Mesenchymal stem cell (in vitro differentiated cells and primary cell): ENCODE results near the gene TBCD.

Experiments
- DNase-seq: peaks from one replicate; pipeline ENCODE4 v3.0.0-alpha.2; 2013
- H2AFZ ChIP-seq: one replicate; pipeline ENCODE4 v1.6.1; 2013; ENCODE audit warnings: low read depth, mild to moderate bottlenecking, control low read depth, inconsistent platforms, low read length, moderate library complexity
- H2AK5ac ChIP-seq: 2 replicates; pipeline ENCODE4 v1.6.1; 2013; ENCODE audit warnings: low read length, moderate library complexity, mild to moderate bottlenecking, inconsistent platforms; ENCODE audit not compliant: severe bottlenecking
- H2BK120ac ChIP-seq: one replicate; pipeline ENCODE4 v1.6.1; 2013; ENCODE audit warnings: low read depth, mild to moderate bottlenecking, inconsistent platforms, low read length, moderate library complexity
- H2BK12ac ChIP-seq, 2 experiments: one replicate each; pipeline ENCODE4 v1.6.1; 2013; ENCODE audit warnings: inconsistent platforms in 2 of 2, low read length in 2 of 2, mild to moderate bottlenecking in 2 of 2, moderate library complexity in 2 of 2, control low read depth in 1 of 2
- H2BK15ac ChIP-seq: one replicate; pipeline ENCODE4 v1.6.1; 2013; ENCODE audit warnings: mild to moderate bottlenecking, low read depth, inconsistent platforms; ENCODE audit not compliant: poor library complexity, severe bottlenecking
- H2BK5ac ChIP-seq: 2 replicates; pipeline ENCODE4 v1.6.1; 2013; ENCODE audit warnings: low read depth, mild to moderate bottlenecking, low read length, control low read depth, inconsistent platforms; ENCODE audit not compliant: poor library complexity, severe bottlenecking
- H3K14ac ChIP-seq, 2 experiments: one replicate each; pipeline ENCODE4 v1.6.1; 2013; ENCODE audit warnings: inconsistent platforms in 2 of 2, low read length in 2 of 2, control low read depth in 1 of 2, mild to moderate bottlenecking in 1 of 2, moderate library complexity in 1 of 2
- H3K18ac ChIP-seq, 2 experiments: one replicate each; pipeline ENCODE4 v1.6.1; 2013; ENCODE audit warnings: inconsistent platforms in 2 of 2, low read length in 2 of 2, control low read depth in 1 of 2, low read depth in 1 of 2, mild to moderate bottlenecking in 1 of 2
- H3K23ac ChIP-seq, 2 experiments: one replicate each; pipeline ENCODE4 v1.6.1; 2013; ENCODE audit warnings: inconsistent platforms in 2 of 2, low read length in 2 of 2, mild to moderate bottlenecking in 2 of 2, moderate library complexity in 2 of 2, control low read depth in 1 of 2
- H3K27ac ChIP-seq: 2 replicates; pipeline ENCODE4 v1.5.1; 2013; ENCODE audit warnings: mild to moderate bottlenecking, moderate library complexity, low read length, control low read depth, inconsistent platforms; ENCODE audit not compliant: poor library complexity, severe bottlenecking
- H3K27me3 ChIP-seq, 2 experiments: 2 replicates each; pipeline versions ENCODE4 v1.6.1 to v1.7.0; 2013; ENCODE audit warnings: low read length in 2 of 2, mild to moderate bottlenecking in 2 of 2, moderate library complexity in 2 of 2, control low read depth in 1 of 2, inconsistent platforms in 1 of 2; ENCODE audit not compliant: control insufficient read depth in 1 of 2, insufficient read depth in 1 of 2
- H3K36me3 ChIP-seq, 2 experiments: 2 replicates each; pipeline versions ENCODE4 v1.6.1 to v1.7.0; 2013; ENCODE audit warnings: low read length in 2 of 2, control low read depth in 1 of 2, inconsistent platforms in 1 of 2, low read depth in 1 of 2, mild to moderate bottlenecking in 1 of 2; ENCODE audit not compliant: insufficient read depth in 2 of 2, control insufficient read depth in 1 of 2
- H3K4ac ChIP-seq, 2 experiments: one replicate each; pipeline ENCODE4 v1.6.1; 2013; ENCODE audit warnings: inconsistent platforms in 2 of 2, low read length in 2 of 2, mild to moderate bottlenecking in 2 of 2, moderate library complexity in 2 of 2, control low read depth in 1 of 2, low read depth in 1 of 2
- H3K4me1 ChIP-seq: 2 replicates; pipeline ENCODE4 v1.6.1; 2013; ENCODE audit warnings: low read depth, low read length, control low read depth; ENCODE audit not compliant: control insufficient read depth, insufficient read depth
- H3K4me2 ChIP-seq: 2 replicates; pipeline ENCODE4 v1.6.1; 2013; ENCODE audit warnings: low read length, mild to moderate bottlenecking, inconsistent platforms; ENCODE audit not compliant: poor library complexity, severe bottlenecking
- H3K4me3 ChIP-seq, 2 experiments: 2 replicates each; pipeline versions ENCODE4 v1.5.1 to v1.7.0; 2013; ENCODE audit warnings: low read length in 2 of 2, mild to moderate bottlenecking in 2 of 2, control low read depth in 1 of 2, low read depth in 1 of 2; ENCODE audit not compliant: insufficient read depth in 1 of 2
- H3K79me1 ChIP-seq: replicated peaks from 2 replicates; pipeline ENCODE4 v1.6.1; 2013; ENCODE audit warnings: mild to moderate bottlenecking, control low read depth, low read length, inconsistent platforms; ENCODE audit not compliant: poor library complexity, severe bottlenecking
- H3K9ac ChIP-seq: 2 replicates; pipeline ENCODE4 v1.7.0; 2013; ENCODE audit warnings: mild to moderate bottlenecking, low read length, moderate library complexity
- H3K9me3 ChIP-seq: 2 replicates; pipeline ENCODE4 v1.7.0; 2013; ENCODE audit warnings: mild to moderate bottlenecking, low read length; ENCODE audit not compliant: control insufficient read depth
- H4K8ac ChIP-seq: one replicate; pipeline ENCODE4 v1.6.1; 2013; ENCODE audit warnings: inconsistent platforms, mild to moderate bottlenecking, low read length, moderate library complexity
- H4K91ac ChIP-seq: one replicate; pipeline ENCODE4 v1.6.1; 2013; ENCODE audit warnings: mild to moderate bottlenecking, low read length, inconsistent platforms
- WGBS: methylation state at CpG from one replicate; pipeline ENCODE4 v1.1.7; 2013; ENCODE audit warnings: mixed read lengths; 5-methylcytosine and 5-hydroxymethylcytosine counted together

Gene TBCD

GRCh38 chr17:82860606-82861392 is 108.9 kb downstream of the TBCD start:
- DNase-seq: no peak

GRCh38 chr17:82861393-82861775 is 109.5 kb downstream of the TBCD start:
- WGBS: 98% methylated on average over 11 of the region's 12 CpGs
- Histone ChIP-seq H2BK15ac (no peak overlapping the region), H3K18ac (no peak overlapping the region), H3K9me3 (no peaks in the 10 kb centered on the region), H2AK5ac (no peak overlapping the region), H2BK5ac (no peak overlapping the region), H3K27me3 (no peaks in the 10 kb centered on the region), H3K4ac (no peak overlapping the region), H2AFZ (no peak overlapping the region), H3K14ac (no peak overlapping the region), H2BK12ac (no peak overlapping the region), H3K27ac (no peak overlapping the region), H2BK120ac (no peak overlapping the region), H3K4me3 (no peak overlapping the region), H3K36me3 (peaks cover 0 to 8% of the 10 kb centered on the region in 2 experiments), H3K23ac (no peak overlapping the region), H3K9ac (no peak overlapping the region), H3K79me1 (peaks cover 17% of the 10 kb centered on the region), H4K91ac (peak overlapping the region; percentile 31), H3K4me1 (peaks cover 57% of the 10 kb centered on the region), H4K8ac (no peak overlapping the region), H3K4me2 (no peak overlapping the region)
- DNase-seq: no peak

More at GRCh38 chr17:82860606-82861392, 108.9 kb downstream of the TBCD start:
- Histone ChIP-seq H3K4me1 (peaks cover 52% of the 10 kb centered on the region), H3K14ac (peak overlapping the region in 1 of 2 experiments; percentile 84), H4K8ac (peak overlapping the region; percentile 53), H3K27ac (no peak overlapping the region), H3K9ac (no peak overlapping the region), H3K4me3 (no peak overlapping the region), H3K4ac (peak overlapping the region in 1 of 2 experiments; percentile 89), H3K79me1 (peaks cover 16% of the 10 kb centered on the region), H3K9me3 (no peaks in the 10 kb centered on the region), H2BK120ac (peak overlapping the region; percentile 35), H3K23ac (no peak overlapping the region), H2AFZ (no peak overlapping the region), H3K4me2 (no peak overlapping the region), H3K36me3 (peaks cover 0 to 8% of the 10 kb centered on the region in 2 experiments), H2BK15ac (no peak overlapping the region), H2BK12ac (peak overlapping the region; percentile 23 to 92), H3K27me3 (no peaks in the 10 kb centered on the region), H2AK5ac (peak overlapping the region; percentile 68), H3K18ac (peak overlapping the region; percentile 52 to 87), H2BK5ac (no peak overlapping the region), H4K91ac (peak overlapping the region; percentile 59)
- 97% methylated on average over 38 of the region's 42 CpGs for WGBS

- Histone ChIP-seq H3K4ac (no peak overlapping the region), H3K36me3 (peaks cover 0 to 8% of the 10 kb centered on the region in 2 experiments), H3K9me3 (no peaks in the 10 kb centered on the region), H3K27ac (no peak overlapping the region), H2BK120ac (no peak overlapping the region), H3K18ac (no peak overlapping the region), H3K14ac (no peak overlapping the region), H2BK15ac (no peak overlapping the region), H4K8ac (no peak overlapping the region), H4K91ac (no peak overlapping the region), H3K9ac (no peak overlapping the region), H2BK5ac (no peak overlapping the region), H2BK12ac (no peak overlapping the region), H3K4me2 (no peak overlapping the region), H3K79me1 (peaks cover 17% of the 10 kb centered on the region), H3K4me1 (peaks cover 65% of the 10 kb centered on the region), H3K27me3 (no peaks in the 10 kb centered on the region), H3K4me3 (no peak overlapping the region), H2AFZ (no peak overlapping the region), H2AK5ac (no peak overlapping the region), H3K23ac (no peak overlapping the region)
- 96% methylated on average over 5 of the region's 8 CpGs for WGBS
- DNase-seq: no peak
Observed at GRCh38 chr17:82862191-82862590, 110.3 kb downstream of the TBCD start.

GRCh38 chr17:82862737-82863382 is 111.0 kb downstream of the TBCD start:
- H3K4me2 ChIP-seq: no peak overlapping the region
- DNase-seq: no peak
- H2BK15ac ChIP-seq: peak overlapping the region; percentile 64
- H2BK5ac ChIP-seq: no peak overlapping the region
- H3K18ac ChIP-seq: peak overlapping the region; percentile 45 to 71
- H3K23ac ChIP-seq: peak overlapping the region in 1 of 2 experiments; percentile 25
- H2BK12ac ChIP-seq: peak overlapping the region; percentile 11 to 43
- no peak overlapping the region for H3K4me3 ChIP-seq
- peak overlapping the region in 1 of 2 experiments; percentile 26 for H3K14ac ChIP-seq
- peaks cover 0 to 8% of the 10 kb centered on the region in 2 experiments for H3K36me3 ChIP-seq
- H3K9ac ChIP-seq: no peak overlapping the region
- no peaks in the 10 kb centered on the region for H3K27me3 ChIP-seq
- peak overlapping the region; percentile 47 for H4K8ac ChIP-seq
- H3K79me1 ChIP-seq: peaks cover 20% of the 10 kb centered on the region
- H3K27ac ChIP-seq: no peak overlapping the region
- H2BK120ac ChIP-seq: no peak overlapping the region
- peaks cover 70% of the 10 kb centered on the region for H3K4me1 ChIP-seq
- H3K4ac ChIP-seq: peak overlapping the region in 1 of 2 experiments; percentile 3
- peak overlapping the region; percentile 17 for H2AK5ac ChIP-seq
- H4K91ac ChIP-seq: peak overlapping the region; percentile 23
- no peak overlapping the region for H2AFZ ChIP-seq
- 90% methylated on average over 25 of the region's 25 CpGs for WGBS
- H3K9me3 ChIP-seq: no peaks in the 10 kb centered on the region
